Measurements from ENCODE around the gene MTA1. TPM values are rescaled to one million over a fixed set of nuclear protein-coding genes. Genes with fewer than 3 reads are reported as not detected.

Gene MTA1
- total and polyA plus RNA-seq, 7 donors = 22.6 to 48.6 (median 41.1) TPM

DNA sequence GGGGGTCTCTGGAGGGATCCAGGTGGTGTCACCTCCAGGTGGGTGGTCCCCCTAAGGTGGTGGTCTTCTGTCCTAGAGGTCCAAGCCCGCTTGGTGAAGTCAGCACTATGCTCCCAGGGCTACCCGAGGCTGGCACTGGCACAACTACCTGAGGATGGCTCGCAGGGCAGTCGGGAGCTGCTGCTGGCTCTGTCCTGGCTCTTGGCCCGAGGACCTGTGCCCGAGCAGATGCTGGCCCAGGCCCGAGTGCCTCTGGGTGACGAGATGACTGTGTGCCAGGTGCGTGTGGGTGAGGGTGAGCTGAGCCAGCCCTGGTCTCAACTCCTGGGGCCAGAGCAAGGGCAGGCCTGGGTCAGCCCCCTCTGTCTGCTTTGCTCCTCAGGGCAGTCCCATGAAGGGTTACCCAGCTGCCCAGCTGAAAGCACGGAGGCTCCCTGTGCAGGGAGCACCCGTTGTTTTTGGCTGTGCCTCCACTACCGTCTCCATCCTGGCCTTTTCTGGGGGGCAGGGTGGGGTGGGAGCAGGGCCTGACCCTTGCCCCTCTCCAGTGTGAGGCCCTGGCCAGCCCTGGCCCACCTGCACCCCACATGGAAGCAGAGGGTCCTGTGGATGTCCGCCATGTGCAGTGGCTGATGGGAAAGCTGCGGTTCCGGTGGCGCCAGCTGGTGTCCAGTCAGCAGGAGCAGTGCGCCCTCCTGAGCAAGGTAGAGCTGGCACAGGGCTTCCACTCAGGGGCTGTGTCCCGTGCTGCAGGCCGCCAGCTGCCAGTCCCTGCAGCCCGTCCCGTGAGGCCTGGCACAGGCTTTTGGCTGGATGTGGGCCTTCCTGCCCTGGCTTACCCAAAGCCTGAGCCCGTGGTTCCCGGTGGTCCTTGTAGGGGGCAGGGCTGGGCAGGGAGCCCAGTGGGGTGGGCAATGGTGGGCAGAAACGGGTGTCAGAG, 72.7 kb downstream of the MTA1 start:
- intact Hi-C loops (cut with DNase I) = loop anchor here (5.0 to 10.0 kb wide), 2 partner anchors 35 to 808 kb away; partner anchors contain the start of genes INF2 (in 1 of the 2) and TMEM121 (in 1 of the 2)
- TF ChIP-seq, protein P1, sequence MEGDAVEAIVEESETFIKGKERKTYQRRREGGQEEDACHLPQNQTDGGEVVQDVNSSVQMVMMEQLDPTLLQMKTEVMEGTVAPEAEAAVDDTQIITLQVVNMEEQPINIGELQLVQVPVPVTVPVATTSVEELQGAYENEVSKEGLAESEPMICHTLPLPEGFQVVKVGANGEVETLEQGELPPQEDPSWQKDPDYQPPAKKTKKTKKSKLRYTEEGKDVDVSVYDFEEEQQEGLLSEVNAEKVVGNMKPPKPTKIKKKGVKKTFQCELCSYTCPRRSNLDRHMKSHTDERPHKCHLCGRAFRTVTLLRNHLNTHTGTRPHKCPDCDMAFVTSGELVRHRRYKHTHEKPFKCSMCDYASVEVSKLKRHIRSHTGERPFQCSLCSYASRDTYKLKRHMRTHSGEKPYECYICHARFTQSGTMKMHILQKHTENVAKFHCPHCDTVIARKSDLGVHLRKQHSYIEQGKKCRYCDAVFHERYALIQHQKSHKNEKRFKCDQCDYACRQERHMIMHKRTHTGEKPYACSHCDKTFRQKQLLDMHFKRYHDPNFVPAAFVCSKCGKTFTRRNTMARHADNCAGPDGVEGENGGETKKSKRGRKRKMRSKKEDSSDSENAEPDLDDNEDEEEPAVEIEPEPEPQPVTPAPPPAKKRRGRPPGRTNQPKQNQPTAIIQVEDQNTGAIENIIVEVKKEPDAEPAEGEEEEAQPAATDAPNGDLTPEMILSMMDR (IDR thresholded peaks at IDR 0.05) = no peak
- WGBS, 3 donors = 51 to 62% (median 51%) methylated on average over 24 of the region's 24 CpGs
- Histone ChIP-seq H3K4me3 (peak overlapping the region; percentile 75), H3K36me3 (ENCODE audit: insufficient read depth in 1 of 2, low read depth in 1 of 2) (no peaks in the 10 kb centered on the region), H3K9me3 (no peaks in the 10 kb centered on the region), H3K27ac (no peak overlapping the region), H3K4me1 (peaks cover 19% of the 10 kb centered on the region), H3K27me3 (ENCODE audit: insufficient read depth in 3 of 3, low read length in 2 of 3) (peaks cover 0 to 5% (median 0%) of the 10 kb centered on the region in 3 donors)
- ATAC-seq = no peak
- DNase-seq = peak; percentile 34 to 70

DNA sequence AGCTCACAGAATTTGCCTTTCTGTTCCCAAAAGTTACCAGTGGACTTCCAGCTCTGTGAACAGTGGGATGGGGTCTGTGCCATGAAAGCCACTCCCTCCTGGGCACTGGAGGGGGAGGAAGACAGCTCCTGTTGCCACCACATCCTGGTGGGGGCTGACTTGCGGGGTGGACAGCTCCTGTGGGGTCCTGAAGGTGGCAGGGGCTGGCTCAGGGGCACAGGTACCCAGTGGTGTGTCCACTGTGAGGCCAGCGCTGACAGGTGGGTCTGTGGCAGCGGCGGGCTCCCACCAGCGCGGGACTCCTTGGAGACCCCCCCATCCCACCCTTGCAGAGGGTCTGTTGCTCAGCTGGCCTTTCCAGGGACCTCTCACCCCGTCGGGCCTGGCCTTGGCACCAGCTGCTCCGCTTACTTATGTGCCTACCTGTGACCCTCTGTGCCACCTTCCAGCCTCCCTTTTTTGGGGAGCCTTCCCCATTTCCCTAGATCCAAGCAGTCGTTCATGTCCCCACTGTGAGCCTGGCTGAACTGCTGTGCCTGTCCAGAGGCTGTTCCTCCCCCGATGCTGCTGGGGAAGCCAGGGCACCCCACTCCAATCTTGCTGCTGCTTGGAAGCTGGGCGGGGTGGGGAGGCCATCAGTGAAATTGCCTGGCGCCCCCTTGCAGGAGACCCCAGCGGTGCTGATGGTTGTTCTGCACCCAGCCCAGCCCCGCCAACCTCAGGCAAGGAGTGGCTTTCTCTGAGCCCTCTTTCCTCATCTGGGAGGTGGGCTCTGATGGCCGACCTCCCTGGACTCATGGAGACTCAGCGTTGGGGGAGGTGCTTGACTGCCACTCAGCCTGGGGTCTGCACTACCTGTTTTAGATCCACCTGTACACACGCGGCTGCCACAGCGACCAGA, 73.6 kb downstream of the MTA1 start:
- intact Hi-C loops (cut with DNase I) = loop anchor here (5.0 to 10.0 kb wide), 2 partner anchors 34 to 808 kb away; partner anchors contain the start of genes INF2 (in 1 of the 2) and TMEM121 (in 1 of the 2)
- no peak for ATAC-seq
- TF ChIP-seq, protein P1 (IDR thresholded peaks at IDR 0.05) = no peak
- Histone ChIP-seq H3K4me1 (peaks cover 19% of the 10 kb centered on the region), H3K4me3 (no peak overlapping the region), H3K9me3 (no peaks in the 10 kb centered on the region), H3K27me3 (ENCODE audit: insufficient read depth in 3 of 3, low read length in 2 of 3) (no peaks in the 10 kb centered on the region), H3K27ac (no peak overlapping the region), H3K36me3 (ENCODE audit: insufficient read depth in 1 of 2, low read depth in 1 of 2) (no peaks in the 10 kb centered on the region)
- DNase-seq = peak; percentile 13 to 56
- WGBS, 3 donors = 88 to 93% (median 89%) methylated on average over 16 to 20 of the region's 20 CpGs

DNA sequence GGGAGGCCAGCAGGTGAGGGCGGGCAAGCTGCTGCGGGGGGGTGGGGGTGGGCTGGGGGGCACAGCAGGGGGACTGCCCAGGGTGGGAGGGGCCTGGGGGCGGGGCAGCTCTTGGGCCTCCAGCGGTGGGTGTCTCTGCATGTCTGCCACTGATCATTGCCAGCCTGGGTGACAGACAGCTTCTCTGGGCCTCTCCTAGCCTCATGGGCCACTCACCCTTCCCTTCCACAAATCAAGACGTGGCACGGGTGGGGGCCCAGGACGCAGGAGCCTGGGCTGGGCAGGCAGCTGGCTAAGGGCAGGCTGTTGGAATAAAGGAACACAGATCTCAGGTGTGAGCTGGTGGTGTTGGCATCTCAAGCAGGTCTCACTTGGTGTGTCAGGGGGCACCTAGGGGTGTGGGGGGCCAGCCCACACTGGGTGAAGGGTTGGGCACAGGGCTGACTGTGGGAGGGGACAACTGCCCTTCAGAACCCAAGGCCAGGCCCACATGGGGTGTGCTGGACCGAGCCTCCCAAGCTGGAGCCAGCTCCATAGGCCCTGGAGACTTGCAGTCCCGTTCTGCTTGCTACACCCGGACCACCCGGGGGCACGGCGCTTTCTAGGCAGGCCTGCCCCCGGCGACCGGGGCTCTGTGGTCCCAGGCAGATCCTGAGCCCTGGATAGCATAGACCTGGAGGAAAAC, 74.4 kb downstream of the MTA1 start:
- TF ChIP-seq, protein P1 (IDR thresholded peaks at IDR 0.05) = no peak
- intact Hi-C loops (cut with DNase I) = loop anchor here (5.0 to 10.0 kb wide), 2 partner anchors 33 to 809 kb away; partner anchors contain the start of genes INF2 (in 1 of the 2) and TMEM121 (in 1 of the 2)
- Histone ChIP-seq H3K4me1 (peaks cover 19% of the 10 kb centered on the region), H3K4me3 (no peak overlapping the region), H3K27me3 (ENCODE audit: insufficient read depth in 3 of 3, low read length in 2 of 3) (no peaks in the 10 kb centered on the region), H3K36me3 (ENCODE audit: insufficient read depth in 1 of 2, low read depth in 1 of 2) (no peaks in the 10 kb centered on the region), H3K27ac (no peak overlapping the region), H3K9me3 (no peaks in the 10 kb centered on the region)
- no peak for ATAC-seq
- DNase-seq = peak; percentile 15 to 43
- WGBS, 3 donors = 86 to 95% (median 86%) methylated on average over 12 to 16 of the region's 16 CpGs

DNA sequence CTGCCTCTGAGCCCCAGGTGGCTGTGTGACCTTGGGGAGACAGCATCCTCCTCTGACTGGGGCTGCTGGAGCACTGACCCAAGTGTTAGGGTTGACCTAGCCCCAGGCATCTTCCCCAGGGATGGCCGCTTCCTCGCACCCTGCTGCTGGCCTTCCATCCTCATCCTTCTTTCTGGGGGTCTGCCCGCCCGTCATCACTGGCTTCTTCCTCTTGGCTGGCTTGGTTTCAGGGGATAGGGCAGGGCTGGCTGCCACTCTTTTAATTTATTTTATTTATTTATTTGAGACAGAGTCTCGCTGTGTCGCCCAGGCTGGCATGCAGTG, 74.9 kb downstream of the MTA1 start:
- Histone ChIP-seq H3K27me3 (ENCODE audit: insufficient read depth in 3 of 3, low read length in 2 of 3) (no peaks in the 10 kb centered on the region), H3K36me3 (ENCODE audit: insufficient read depth in 1 of 2, low read depth in 1 of 2) (no peaks in the 10 kb centered on the region), H3K4me1 (peaks cover 15% of the 10 kb centered on the region), H3K9me3 (no peaks in the 10 kb centered on the region), H3K27ac (no peak overlapping the region), H3K4me3 (no peak overlapping the region)
- ATAC-seq (no peak), DNase-seq (peak in 1 of 2 donors; percentile 47)
- 87 to 96% (median 90%) methylated on average over 6 of the region's 6 CpGs for WGBS, 3 donors
- intact Hi-C loops (cut with DNase I) = loop anchor here (5.0 to 10.0 kb wide), 2 partner anchors 33 to 810 kb away; partner anchors contain the start of genes INF2 (in 1 of the 2) and TMEM121 (in 1 of the 2)
- TF ChIP-seq, protein P1 (IDR thresholded peaks at IDR 0.05) = no peak

Data from psoas muscle (tissue), 8 donors.